ENCODE data around the gene PPP2R1A.
"Not testable (repeated sequence)": the region's sequence is repeated elsewhere in the genome, so short reads cannot be mapped to it uniquely, and the experiment has no call there.

Gene PPP2R1A

DNA sequence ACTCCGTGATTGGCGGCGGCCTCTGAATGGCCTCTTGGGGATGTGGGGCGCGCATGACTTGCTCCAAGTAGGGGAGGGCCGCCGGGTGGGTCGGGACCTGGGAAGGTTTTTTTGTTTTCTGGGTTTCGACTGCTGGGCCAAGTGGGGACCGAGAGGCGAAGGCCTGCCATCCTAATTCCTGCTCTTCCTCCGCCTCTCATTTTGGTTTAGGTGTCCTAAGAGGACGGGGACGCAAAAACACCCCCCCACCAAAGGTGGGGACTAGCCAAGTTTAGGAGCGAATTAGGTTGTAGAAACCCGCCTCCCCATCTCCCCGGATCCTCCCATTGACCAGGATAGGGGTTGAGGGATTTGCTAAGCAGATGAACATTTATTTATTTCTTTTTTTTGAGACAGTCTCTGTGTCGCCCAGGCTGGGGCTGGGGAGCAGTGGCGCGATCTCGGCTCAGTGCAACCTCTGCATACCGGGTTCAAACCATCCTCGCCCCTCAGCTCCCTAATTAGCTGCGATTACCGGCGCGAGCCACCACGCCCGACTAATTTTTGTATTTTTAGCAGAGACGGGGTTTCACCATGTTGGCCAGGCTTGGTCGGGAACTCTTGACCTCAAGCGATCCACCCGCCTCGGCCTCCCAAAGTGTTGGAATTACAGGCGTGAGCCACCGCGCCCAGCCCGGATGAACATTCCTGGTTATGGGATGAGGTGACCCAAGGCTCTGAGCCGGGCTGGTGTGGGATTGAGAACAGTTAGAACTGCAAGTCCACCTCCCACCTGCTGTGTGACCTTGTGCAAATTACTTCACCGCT is 838 bp downstream of the PPP2R1A start:
- TF ChIP-seq, protein P1, sequence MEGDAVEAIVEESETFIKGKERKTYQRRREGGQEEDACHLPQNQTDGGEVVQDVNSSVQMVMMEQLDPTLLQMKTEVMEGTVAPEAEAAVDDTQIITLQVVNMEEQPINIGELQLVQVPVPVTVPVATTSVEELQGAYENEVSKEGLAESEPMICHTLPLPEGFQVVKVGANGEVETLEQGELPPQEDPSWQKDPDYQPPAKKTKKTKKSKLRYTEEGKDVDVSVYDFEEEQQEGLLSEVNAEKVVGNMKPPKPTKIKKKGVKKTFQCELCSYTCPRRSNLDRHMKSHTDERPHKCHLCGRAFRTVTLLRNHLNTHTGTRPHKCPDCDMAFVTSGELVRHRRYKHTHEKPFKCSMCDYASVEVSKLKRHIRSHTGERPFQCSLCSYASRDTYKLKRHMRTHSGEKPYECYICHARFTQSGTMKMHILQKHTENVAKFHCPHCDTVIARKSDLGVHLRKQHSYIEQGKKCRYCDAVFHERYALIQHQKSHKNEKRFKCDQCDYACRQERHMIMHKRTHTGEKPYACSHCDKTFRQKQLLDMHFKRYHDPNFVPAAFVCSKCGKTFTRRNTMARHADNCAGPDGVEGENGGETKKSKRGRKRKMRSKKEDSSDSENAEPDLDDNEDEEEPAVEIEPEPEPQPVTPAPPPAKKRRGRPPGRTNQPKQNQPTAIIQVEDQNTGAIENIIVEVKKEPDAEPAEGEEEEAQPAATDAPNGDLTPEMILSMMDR (IDR thresholded peaks at IDR 0.05; ENCODE audit: low read depth, low read length) = no peak
- peak overlapping the region; percentile 89 for H3K4me3 ChIP-seq (ENCODE audit: low read depth, low read length)

DNA sequence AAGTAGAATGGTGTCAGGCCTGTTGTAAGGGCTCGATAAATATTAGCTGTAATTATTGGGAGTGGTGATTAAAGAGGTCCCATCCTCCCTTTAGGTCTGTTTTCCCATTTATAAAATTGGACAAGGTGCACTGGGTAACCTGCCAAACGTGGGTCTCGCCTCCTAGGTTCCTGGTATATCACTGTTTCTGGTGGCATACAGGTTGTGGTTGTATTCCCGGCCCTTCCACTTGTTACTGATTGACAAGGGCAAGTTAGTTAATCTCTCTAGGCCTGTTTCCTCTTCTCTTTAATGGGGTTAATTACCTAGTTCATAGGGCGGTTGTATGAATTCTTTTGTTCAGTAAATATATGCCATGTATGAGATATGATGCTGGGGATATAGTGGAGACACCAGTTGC is 1.5 kb downstream of the PPP2R1A start:
- peak overlapping the region; percentile 89 for H3K4me3 ChIP-seq (ENCODE audit: low read depth, low read length)
- TF ChIP-seq, protein P1 (IDR thresholded peaks at IDR 0.05; ENCODE audit: low read depth, low read length) = no peak

DNA sequence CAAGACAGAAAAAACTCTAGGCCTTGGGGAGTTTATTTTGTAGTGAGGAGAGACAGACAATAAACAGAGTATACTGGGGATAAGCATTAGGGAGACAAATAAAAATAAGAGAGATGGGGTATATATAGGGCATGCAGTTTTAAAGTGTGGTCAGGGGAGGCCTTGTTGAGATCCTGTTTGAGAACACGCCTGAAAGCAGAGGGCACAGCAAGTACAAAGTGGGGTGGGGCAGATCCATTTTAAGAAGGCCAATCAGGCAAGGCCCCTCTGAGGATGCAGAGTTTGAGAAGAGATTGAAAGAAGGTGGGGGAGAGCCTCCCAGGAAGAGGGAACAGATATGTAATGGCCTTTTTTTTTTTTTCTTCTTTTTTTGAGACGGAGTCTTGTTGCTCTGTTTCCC is 2.1 kb downstream of the PPP2R1A start:
- peak overlapping the region; percentile 89 for H3K4me3 ChIP-seq (ENCODE audit: low read depth, low read length)
- TF ChIP-seq, protein P1 (IDR thresholded peaks at IDR 0.05; ENCODE audit: low read depth, low read length) = no peak

DNA sequence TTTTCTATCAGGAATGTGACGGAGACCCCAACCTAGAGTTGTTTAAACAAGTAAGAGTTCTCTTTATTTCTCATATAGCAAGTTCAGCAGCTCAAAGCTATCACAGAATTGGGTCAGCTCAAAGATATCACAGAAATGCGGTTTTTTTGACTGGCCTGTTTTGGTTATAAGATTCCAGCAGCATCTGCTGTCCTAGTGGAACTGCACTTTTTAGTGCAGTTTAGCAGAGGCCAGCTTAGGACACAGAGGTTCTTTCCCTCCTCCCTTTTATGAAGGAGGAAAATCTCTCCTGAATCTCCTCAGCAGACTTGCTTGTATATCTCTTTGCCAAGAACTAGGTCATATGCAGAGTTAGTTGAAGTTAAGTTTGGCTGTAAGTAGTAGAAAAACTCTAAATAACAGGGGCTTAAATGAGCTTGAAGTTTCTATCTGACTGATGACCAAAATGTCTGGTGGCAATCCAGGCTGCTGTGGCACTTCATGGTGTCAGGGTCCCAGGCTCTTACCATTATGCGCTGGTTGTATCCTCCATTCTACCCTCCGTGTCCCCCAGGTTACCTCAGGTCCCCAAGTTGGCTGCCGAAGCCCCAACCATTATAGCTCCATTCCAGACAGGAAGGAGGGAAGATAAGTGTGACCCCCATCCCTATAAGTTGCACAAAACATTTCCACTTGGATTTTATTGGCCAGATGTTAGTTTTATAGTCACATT is 6.6 kb downstream of the PPP2R1A start:
- TF ChIP-seq, protein P1 (IDR thresholded peaks at IDR 0.05; ENCODE audit: low read depth, low read length) = no peak
- no peak overlapping the region for H3K4me3 ChIP-seq (ENCODE audit: low read depth, low read length)

DNA sequence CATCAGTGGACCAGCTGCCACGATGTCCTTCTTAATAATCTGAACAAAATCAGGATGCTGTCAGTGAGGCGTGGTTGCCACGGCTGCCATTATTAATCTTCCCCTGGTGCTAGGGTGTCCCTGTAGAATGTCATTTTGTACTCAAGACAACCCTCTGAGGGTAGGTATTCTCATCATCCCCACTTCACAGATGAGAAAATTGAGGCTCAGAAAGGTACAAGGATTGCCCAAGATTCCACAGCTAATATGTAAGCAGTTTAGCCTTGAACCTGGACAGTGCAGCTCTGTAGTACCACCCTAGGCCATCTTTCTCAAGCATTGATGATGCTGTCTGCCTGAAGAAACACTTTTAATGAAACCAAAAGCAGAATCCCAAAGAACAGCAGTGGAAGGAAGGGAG is 8.1 kb downstream of the PPP2R1A start:
- TF ChIP-seq, protein P1 (IDR thresholded peaks at IDR 0.05; ENCODE audit: low read depth, low read length) = no peak
- H3K4me3 ChIP-seq (ENCODE audit: low read depth, low read length) = no peak overlapping the region

DNA sequence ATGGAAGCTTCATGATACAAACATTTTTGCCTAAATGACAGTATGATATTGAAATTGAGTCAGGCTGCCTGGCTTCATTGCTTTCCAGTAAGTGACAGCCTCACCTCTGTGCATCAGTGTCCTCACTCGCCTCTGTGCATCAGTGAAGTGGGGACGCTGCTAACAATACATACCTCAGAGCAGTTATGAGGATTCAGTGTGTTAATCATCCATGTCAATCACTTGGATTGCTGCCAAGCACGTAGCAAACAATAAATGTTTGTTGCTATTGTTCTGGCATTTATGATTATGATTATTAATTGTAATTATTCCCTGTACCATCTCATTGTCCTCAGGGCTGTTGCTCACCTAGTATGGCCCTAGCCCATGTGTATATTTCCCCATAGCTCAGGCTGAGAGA is 8.8 kb downstream of the PPP2R1A start:
- TF ChIP-seq, protein P1 (IDR thresholded peaks at IDR 0.05; ENCODE audit: low read depth, low read length) = no peak
- H3K4me3 ChIP-seq (ENCODE audit: low read depth, low read length) = no peak overlapping the region

DNA sequence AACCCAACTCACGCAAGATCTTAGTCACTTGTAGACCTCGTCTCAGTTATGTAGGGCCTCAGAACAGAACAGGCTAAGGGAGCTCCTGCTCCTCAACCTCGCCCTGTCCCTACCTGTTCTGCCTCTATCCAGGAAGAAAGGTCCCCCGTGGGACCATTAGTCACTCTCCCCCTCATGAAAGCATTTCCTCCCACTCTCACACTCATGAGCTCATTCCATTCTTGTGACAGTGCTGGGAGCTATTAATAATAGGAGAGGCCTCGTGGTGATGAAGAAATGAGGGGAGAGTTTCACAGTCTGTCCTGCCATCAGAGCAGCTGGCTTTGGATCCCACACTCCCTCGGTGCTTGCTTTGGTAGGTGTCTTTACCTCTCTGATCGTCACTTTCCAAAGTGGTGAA is 10.2 kb downstream of the PPP2R1A start:
- H3K4me3 ChIP-seq (ENCODE audit: low read depth, low read length) = no peak overlapping the region
- TF ChIP-seq, protein P1 (IDR thresholded peaks at IDR 0.05; ENCODE audit: low read depth, low read length) = no peak

DNA sequence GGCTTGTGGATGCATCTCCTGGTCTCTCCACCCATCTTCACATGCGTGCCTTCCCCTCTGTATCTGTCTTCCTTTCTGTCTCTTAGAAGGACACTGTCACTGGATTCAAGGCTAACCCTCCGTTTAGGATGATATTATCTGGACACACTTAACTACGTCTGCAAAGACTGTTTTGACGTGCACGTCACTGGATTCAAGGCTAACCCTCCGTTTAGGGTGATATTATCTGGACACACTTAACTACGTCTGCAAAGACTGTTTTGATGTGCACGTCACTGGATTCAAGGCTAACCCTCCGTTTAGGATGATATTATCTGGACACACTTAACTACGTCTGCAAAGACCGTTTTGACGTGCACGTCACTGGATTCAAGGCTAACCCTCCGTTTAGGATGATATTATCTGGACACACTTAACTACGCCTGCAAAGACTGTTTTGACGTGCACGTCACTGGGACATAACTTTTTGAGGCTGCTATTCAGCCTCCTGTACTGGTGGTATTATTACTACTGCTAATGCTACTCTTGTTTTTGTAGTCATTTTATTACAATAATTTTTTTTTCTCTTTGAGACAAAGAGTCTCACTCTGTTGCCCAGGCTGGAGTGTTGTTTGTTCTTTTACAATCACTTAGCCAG is 11.0 kb downstream of the PPP2R1A start:
- not testable (repeated sequence) for H3K4me3 ChIP-seq (ENCODE audit: low read depth, low read length)

All from WI38 (cell line).